ENCODE data around the gene LRR1.
A peak's percentile ranks its signal among the peaks of the same experiment; 100 is the strongest.
"Not testable (repeated sequence)": the region's sequence is repeated elsewhere in the genome, so short reads cannot be mapped to it uniquely, and the experiment has no call there.

The LRR1 gene

GRCh38 chr14:49585803-49586672, 12.7 kb upstream of the LRR1 start, which contains the start of gene RPS29:
RPS29 (minus strand) TSS chr14:49586380; CDS start chr14:49586346, 34 bp downstream.
- DNase-seq (ENCODE audit: low read depth), result peak; percentile 98

GRCh38 chr14:49586673-49587460, 11.9 kb upstream of the LRR1 start:
- no peak for DNase-seq (ENCODE audit: low read depth)

- no peak for DNase-seq (ENCODE audit: low read depth)
Observed at GRCh38 chr14:49589387-49589786, 9.4 kb upstream of the LRR1 start.

- no peak for DNase-seq (ENCODE audit: low read depth)
Observed at GRCh38 chr14:49593016-49593415, 5.7 kb upstream of the LRR1 start.

GRCh38 chr14:49594347-49595091, 4.2 kb upstream of the LRR1 start:
- no peak for DNase-seq (ENCODE audit: low read depth)

GRCh38 chr14:49598189-49598484, 603 bp upstream of the LRR1 start:
- no peak for DNase-seq (ENCODE audit: low read depth)

GRCh38 chr14:49607583-49607982, 8.8 kb downstream of the LRR1 start:
- no peak for DNase-seq (ENCODE audit: low read depth)

- no peak for DNase-seq (ENCODE audit: low read depth)
Observed at GRCh38 chr14:49612251-49612650, 13.5 kb downstream of the LRR1 start.

- no peak for DNase-seq (ENCODE audit: low read depth)
Observed at GRCh38 chr14:49612671-49613070, 13.9 kb downstream of the LRR1 start.

- DNase-seq (ENCODE audit: low read depth), result no peak
Observed at GRCh38 chr14:49614196-49614595, 15.5 kb downstream of the LRR1 start.

- DNase-seq (ENCODE audit: low read depth), result no peak
Observed at GRCh38 chr14:49615776-49616175, 17.0 kb downstream of the LRR1 start.

- no peak for DNase-seq (ENCODE audit: low read depth)
Observed at GRCh38 chr14:49617852-49618519, 19.2 kb downstream of the LRR1 start.

- DNase-seq (ENCODE audit: low read depth), result not testable (repeated sequence)
Observed at GRCh38 chr14:49619273-49619672, 20.5 kb downstream of the LRR1 start.

GRCh38 chr14:49619730-49620129, 21.0 kb downstream of the LRR1 start:
- DNase-seq (ENCODE audit: low read depth), result no peak

GRCh38 chr14:49620182-49621113, 21.7 kb downstream of the LRR1 start, which contains the start of the genes MGAT2 and RPL36AL:
MGAT2 (plus strand) TSS chr14:49620799; CDS start chr14:49621269, 470 bp downstream.
RPL36AL (minus strand) TSS chr14:49620626; CDS start chr14:49619104, 1,522 bp downstream.
- DNase-seq (ENCODE audit: low read depth), result peak; percentile 93

GRCh38 chr14:49621114-49621881, 22.6 kb downstream of the LRR1 start:
- peak; percentile 55 for DNase-seq (ENCODE audit: low read depth)

GRCh38 chr14:49622022-49622607, 23.4 kb downstream of the LRR1 start:
- DNase-seq (ENCODE audit: low read depth), result no peak

- DNase-seq (ENCODE audit: low read depth), result no peak
Observed at GRCh38 chr14:49623387-49623786, 24.6 kb downstream of the LRR1 start.

Data from activated T-cell treated with anti-CD3 and anti-CD28 coated beads for 48 hours (primary cell).